Measurements from ENCODE around the gene RNASE3.

- TF ChIP-seq, protein P1, sequence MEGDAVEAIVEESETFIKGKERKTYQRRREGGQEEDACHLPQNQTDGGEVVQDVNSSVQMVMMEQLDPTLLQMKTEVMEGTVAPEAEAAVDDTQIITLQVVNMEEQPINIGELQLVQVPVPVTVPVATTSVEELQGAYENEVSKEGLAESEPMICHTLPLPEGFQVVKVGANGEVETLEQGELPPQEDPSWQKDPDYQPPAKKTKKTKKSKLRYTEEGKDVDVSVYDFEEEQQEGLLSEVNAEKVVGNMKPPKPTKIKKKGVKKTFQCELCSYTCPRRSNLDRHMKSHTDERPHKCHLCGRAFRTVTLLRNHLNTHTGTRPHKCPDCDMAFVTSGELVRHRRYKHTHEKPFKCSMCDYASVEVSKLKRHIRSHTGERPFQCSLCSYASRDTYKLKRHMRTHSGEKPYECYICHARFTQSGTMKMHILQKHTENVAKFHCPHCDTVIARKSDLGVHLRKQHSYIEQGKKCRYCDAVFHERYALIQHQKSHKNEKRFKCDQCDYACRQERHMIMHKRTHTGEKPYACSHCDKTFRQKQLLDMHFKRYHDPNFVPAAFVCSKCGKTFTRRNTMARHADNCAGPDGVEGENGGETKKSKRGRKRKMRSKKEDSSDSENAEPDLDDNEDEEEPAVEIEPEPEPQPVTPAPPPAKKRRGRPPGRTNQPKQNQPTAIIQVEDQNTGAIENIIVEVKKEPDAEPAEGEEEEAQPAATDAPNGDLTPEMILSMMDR (conservative IDR thresholded peaks at IDR 0.05; ENCODE audit: low read depth, low read length), result peak; percentile 70
- TF ChIP-seq EZH2 (IDR thresholded peaks at IDR 0.05; ENCODE audit: borderline replicate concordance, low read depth, low read length, poor library complexity, severe bottlenecking), result no peak
Measured at GRCh38 chr14:20855652-20856291, 35.4 kb upstream of the RNASE3 start.
